ES-I3 (cell line): ENCODE data around the gene GSE1.

Source experiments
- H3K36me3 ChIP-seq: 2 replicates; pipeline ENCODE4 v1.6.1; 2013; ENCODE audit warnings: mild to moderate bottlenecking, low read length, control low read depth, moderate library complexity; ENCODE audit not compliant: insufficient read depth
- H3K4me1 ChIP-seq: 2 replicates; pipeline ENCODE4 v1.6.1; 2013; ENCODE audit warnings: mild to moderate bottlenecking, control low read depth, low read length; ENCODE audit not compliant: insufficient read depth
- H3K9ac ChIP-seq: 2 replicates; pipeline ENCODE4 v1.6.1; 2013; ENCODE audit warnings: low read depth, mild to moderate bottlenecking, low read length, moderate library complexity
- H3K9me3 ChIP-seq: 2 replicates; pipeline ENCODE4 v1.6.1; 2013; ENCODE audit warnings: mild to moderate bottlenecking, low read length, moderate library complexity; ENCODE audit not compliant: control insufficient read depth, insufficient read depth

The GSE1 gene

DNA sequence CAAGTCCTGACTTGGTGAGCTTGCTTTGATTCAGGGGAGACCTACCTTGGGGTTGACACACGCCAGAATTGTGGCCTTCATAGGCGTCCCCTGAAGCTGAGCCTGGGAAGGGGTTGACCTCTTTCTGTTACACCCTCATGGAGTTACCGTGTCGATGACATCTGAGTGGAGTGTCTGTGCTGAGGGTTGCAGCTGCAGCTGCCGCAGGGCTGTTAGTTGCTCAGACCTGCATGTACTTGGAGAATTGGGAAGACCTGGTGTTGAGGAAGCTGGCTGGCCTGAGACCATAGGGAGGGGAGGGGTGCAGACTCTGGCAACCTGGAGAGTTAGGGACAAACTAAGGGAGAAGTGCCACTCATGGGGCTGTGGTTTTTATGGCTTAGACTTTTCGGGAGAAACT lies 9.6 kb downstream of the GSE1 start:
- peaks cover 2% of the 10 kb centered on the region; the same call in 1 of the 2 replicates for H3K36me3 ChIP-seq
- peaks cover 10% of the 10 kb centered on the region; the same call in 1 of the 2 replicates for H3K4me1 ChIP-seq
- no peaks in the 10 kb centered on the region for H3K9me3 ChIP-seq
- no peak overlapping the region for H3K9ac ChIP-seq

DNA sequence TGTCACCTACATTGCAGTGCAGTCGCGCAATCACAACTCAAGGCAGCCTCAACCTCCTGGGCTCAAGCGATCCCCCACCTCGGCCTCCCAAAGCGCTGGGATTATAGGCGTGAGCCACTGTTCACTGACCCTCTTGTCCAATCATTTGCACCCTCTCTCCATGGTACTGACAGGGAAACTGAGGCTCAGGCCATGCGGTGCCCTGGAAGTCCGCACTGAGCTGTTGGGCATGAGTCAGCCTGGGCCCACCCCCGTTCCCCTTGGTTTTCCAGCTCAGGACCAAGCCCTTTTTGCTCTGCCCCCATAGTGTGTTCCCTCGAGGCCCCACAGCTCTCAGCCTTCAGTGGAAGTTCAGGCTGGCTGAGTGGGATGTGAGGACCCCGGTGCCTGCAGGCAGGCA lies 10.1 kb downstream of the GSE1 start:
- Histone ChIP-seq H3K4me1 (peaks cover 10% of the 10 kb centered on the region; the same call in 1 of the 2 replicates), H3K36me3 (peaks cover 2% of the 10 kb centered on the region; the same call in 1 of the 2 replicates), H3K9ac (no peak overlapping the region), H3K9me3 (no peaks in the 10 kb centered on the region)

DNA sequence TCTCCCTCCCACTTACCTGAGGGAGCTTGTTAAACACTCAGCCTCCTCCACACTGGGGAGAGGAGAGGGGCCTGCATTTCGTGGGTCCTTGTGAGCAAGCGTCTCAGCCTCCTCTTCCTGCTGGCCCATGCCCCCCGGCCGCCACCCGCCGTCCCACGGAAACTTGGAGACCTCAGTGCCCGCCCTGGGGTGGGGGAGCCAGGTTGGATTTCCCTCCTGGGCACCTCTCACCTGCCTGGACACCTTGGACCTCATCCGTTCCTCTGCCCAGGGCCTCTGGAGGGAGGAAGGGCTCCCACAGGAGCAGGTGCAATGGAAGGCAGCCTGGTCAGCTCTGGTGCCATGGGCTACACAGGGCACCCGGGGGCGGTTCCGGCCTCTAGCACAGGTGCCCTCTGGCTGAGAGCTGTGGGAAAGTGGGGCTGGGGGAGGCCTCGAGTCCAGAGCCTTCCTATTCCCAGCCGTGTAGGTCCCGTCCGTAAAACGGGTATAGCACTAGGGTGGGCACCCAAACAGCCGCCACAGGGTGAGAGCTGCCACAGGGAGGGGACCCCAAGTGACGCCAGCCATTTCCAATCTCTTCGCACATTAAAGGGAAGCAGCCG lies 11.0 kb downstream of the GSE1 start:
- no peak overlapping the region for H3K9ac ChIP-seq
- peaks cover 10% of the 10 kb centered on the region; the same call in 1 of the 2 replicates for H3K4me1 ChIP-seq
- peaks cover 6% of the 10 kb centered on the region for H3K36me3 ChIP-seq
- H3K9me3 ChIP-seq = no peaks in the 10 kb centered on the region

DNA sequence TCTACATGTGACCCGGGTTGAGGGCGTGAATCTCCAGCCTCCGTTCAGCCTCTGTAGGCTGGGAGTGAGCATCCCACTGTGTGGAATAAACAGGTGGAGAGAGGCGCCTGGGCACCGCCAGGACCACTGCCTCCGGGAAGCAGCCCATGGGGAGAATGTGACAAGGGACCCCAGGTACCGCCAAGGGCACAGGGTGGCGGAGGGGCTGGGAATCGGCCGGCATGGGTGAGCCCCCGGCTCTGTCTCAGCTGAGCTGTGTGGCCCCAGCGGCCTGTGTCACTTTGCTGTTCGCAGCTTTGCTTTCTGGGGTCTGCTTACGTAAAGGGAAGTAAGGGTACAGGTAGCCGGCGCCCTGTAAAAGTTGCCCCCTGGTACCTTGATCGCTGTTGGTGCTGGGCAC lies 11.5 kb downstream of the GSE1 start:
- peaks cover 10% of the 10 kb centered on the region; the same call in 1 of the 2 replicates for H3K4me1 ChIP-seq
- no peaks in the 10 kb centered on the region for H3K9me3 ChIP-seq
- peaks cover 8% of the 10 kb centered on the region for H3K36me3 ChIP-seq
- H3K9ac ChIP-seq = no peak overlapping the region

- H3K4me1 ChIP-seq = peaks cover 10% of the 10 kb centered on the region; the same call in 1 of the 2 replicates
- H3K9ac ChIP-seq = no peak overlapping the region
- H3K9me3 ChIP-seq = no peaks in the 10 kb centered on the region
- peaks cover 9% of the 10 kb centered on the region for H3K36me3 ChIP-seq
Measured at GRCh38 chr16:85625053-85625452, 11.9 kb downstream of the GSE1 start.

- H3K4me1 ChIP-seq = peaks cover 10% of the 10 kb centered on the region; the same call in 1 of the 2 replicates
Measured at GRCh38 chr16:85625485-85626117, 12.5 kb downstream of the GSE1 start.

DNA sequence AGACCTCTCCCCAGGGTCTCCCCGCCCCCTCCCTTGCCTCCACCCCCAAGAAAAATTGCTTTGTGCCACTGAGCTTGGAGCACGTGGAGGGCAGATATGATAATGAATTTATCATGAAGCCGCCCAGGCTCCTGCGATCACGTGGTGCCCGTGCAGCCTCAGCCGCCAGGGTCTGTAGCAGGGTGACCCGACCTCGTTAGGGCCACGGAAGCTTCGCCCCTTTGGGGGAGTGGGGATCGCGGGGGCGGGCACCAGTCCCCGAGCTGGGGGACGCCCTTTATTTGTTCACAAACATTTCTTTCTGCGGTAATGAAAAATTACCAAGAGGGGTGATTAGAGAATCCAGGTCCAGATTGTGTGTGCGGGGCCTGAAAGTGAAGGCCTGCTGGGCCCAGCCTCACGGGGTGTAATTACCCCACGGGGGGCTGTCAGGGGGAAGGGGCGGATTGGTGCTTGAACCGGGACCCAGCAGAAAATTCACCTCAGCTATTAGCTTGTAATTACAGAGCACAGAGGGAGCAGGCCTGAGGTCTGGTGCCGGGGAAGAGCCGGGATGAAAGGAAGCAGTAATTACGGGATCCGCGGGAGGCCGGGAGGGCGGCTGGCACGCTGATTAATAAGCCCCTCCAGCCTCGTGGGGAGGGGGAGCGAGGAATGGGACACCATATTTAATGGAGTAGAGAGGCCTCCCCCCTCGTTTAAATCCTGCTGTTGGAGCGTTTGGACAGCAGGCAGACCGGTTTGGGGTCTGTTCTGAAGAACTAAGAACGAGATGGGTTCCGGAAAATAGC lies 13.3 kb downstream of the GSE1 start:
- Histone ChIP-seq H3K9ac (peak overlapping the region; percentile 18; the same call in 1 of the 2 replicates), H3K9me3 (no peaks in the 10 kb centered on the region), H3K36me3 (peaks cover 7% of the 10 kb centered on the region; the same call in 1 of the 2 replicates), H3K4me1 (peaks cover 10% of the 10 kb centered on the region; the same call in 1 of the 2 replicates)

More at GRCh38 chr16:85625485-85626117, 12.5 kb downstream of the GSE1 start:
- Histone ChIP-seq H3K36me3 (peaks cover 7% of the 10 kb centered on the region), H3K9me3 (no peaks in the 10 kb centered on the region), H3K9ac (no peak overlapping the region)

- Histone ChIP-seq H3K36me3 (peaks cover 7% of the 10 kb centered on the region; the same call in 1 of the 2 replicates), H3K9me3 (no peaks in the 10 kb centered on the region), H3K4me1 (peaks cover 10% of the 10 kb centered on the region; the same call in 1 of the 2 replicates), H3K9ac (no peak overlapping the region)
Measured at GRCh38 chr16:85627089-85627488, 14.0 kb downstream of the GSE1 start.

GRCh38 chr16:85627526-85628264 lies 14.6 kb downstream of the GSE1 start:
- no peaks in the 10 kb centered on the region for H3K9me3 ChIP-seq
- H3K36me3 ChIP-seq = peaks cover 7% of the 10 kb centered on the region; the same call in 1 of the 2 replicates
- peaks cover 10% of the 10 kb centered on the region; the same call in 1 of the 2 replicates for H3K4me1 ChIP-seq
- H3K9ac ChIP-seq = no peak overlapping the region

GRCh38 chr16:85628265-85628556 lies 15.1 kb downstream of the GSE1 start:
- no peak overlapping the region for H3K9ac ChIP-seq
- peaks cover 7% of the 10 kb centered on the region; the same call in 1 of the 2 replicates for H3K36me3 ChIP-seq
- no peaks in the 10 kb centered on the region for H3K9me3 ChIP-seq
- peaks cover 10% of the 10 kb centered on the region; the same call in 1 of the 2 replicates for H3K4me1 ChIP-seq

- H3K4me1 ChIP-seq = peaks cover 10% of the 10 kb centered on the region; the same call in 1 of the 2 replicates
- H3K36me3 ChIP-seq = peaks cover 7% of the 10 kb centered on the region; the same call in 1 of the 2 replicates
- no peak overlapping the region for H3K9ac ChIP-seq
- H3K9me3 ChIP-seq = no peaks in the 10 kb centered on the region
Measured at GRCh38 chr16:85628645-85629044, 15.5 kb downstream of the GSE1 start.

GRCh38 chr16:85629326-85629725 lies 16.2 kb downstream of the GSE1 start:
- no peaks in the 10 kb centered on the region for H3K9me3 ChIP-seq
- no peak overlapping the region for H3K9ac ChIP-seq
- peaks cover 7% of the 10 kb centered on the region; the same call in 1 of the 2 replicates for H3K36me3 ChIP-seq
- H3K4me1 ChIP-seq = peaks cover 10% of the 10 kb centered on the region; the same call in 1 of the 2 replicates

- H3K9me3 ChIP-seq = no peaks in the 10 kb centered on the region
- peaks cover 7% of the 10 kb centered on the region; the same call in 1 of the 2 replicates for H3K36me3 ChIP-seq
- no peak overlapping the region for H3K9ac ChIP-seq
- peaks cover 10% of the 10 kb centered on the region; the same call in 1 of the 2 replicates for H3K4me1 ChIP-seq
Measured at GRCh38 chr16:85629853-85630252, 16.7 kb downstream of the GSE1 start.

- Histone ChIP-seq H3K9ac (no peak overlapping the region), H3K4me1 (peaks cover 3% of the 10 kb centered on the region; the same call in 1 of the 2 replicates), H3K9me3 (no peaks in the 10 kb centered on the region), H3K36me3 (peaks cover 7% of the 10 kb centered on the region; the same call in 1 of the 2 replicates)
Measured at GRCh38 chr16:85631230-85631629, 18.1 kb downstream of the GSE1 start.
